HCT116 (cell line): ENCODE measurements around the gene CRTC1. TPM values are rescaled to one million over a fixed set of nuclear protein-coding genes. Genes with fewer than 3 reads are reported as not detected.

Source experiments
- ATAC-seq: fragments of 200-7000 bp; cut with Tn5 transposase; 2 replicates; pipeline ENCODE4 v1.9.1; 2020; ENCODE audit warnings: mild to moderate bottlenecking, moderate library complexity
- BruUV-seq: library from RNA; stranded (reverse); fragments of 400-500 nt; replicated peaks from 2 replicates; lab custom pipeline; 2021; lab: Mats Ljungman, UMichigan
- CTCF ChIA-PET: fragments of 300-600 bp; sonication (Branson Sonifier 250); formaldehyde crosslinking; loops from one replicate; lab custom pipeline; 2021; ENCODE audit warnings: antibody characterized with exemption; lab: Charles Lee
- POLR2A ChIA-PET: fragments of 300-600, 350-600 bp; sonication (Branson Sonifier 250); formaldehyde crosslinking; loops from one replicate; lab custom pipeline; 2021; ENCODE audit warnings: antibody characterized with exemption; lab: Charles Lee
- RAD21 ChIA-PET, 2 experiments: fragments of 300-600 bp; sonication (Branson Sonifier 250); formaldehyde crosslinking; loops; one replicate each; lab custom pipeline; 2023; ENCODE audit warnings: low total read pairs in 2 of 2; ENCODE audit not compliant: uncharacterized antibody in 2 of 2, unreplicated experiment in 2 of 2, low non-redundant PET in 1 of 2; lab: Charles Lee
- DNase-seq: peaks from one replicate; pipeline ENCODE4 v3.0.0-alpha.2; 2010; ENCODE audit warnings: low read depth, low spot score
- H2AFZ ChIP-seq: fragments of 200-600 bp; shearing (Covaris generic), sonication (generic); 2 replicates; pipeline ENCODE4 v1.6.1; 2017; ENCODE audit warnings: low read depth, mixed run types, mixed read lengths, antibody characterized with exemption, low read length; ENCODE audit not compliant: poor library complexity, severe bottlenecking
- H3K27ac ChIP-seq: 2 replicates; pipeline ENCODE4 v1.5.1; 2012; ENCODE audit warnings: low read depth, low read length
- H3K27me3 ChIP-seq: fragments of 200-600 bp; sonication (generic); 2 replicates; pipeline ENCODE4 v1.6.1; 2016; ENCODE audit warnings: mixed run types, low read length, mixed read lengths; ENCODE audit not compliant: insufficient read depth
- H3K36me3 ChIP-seq, 2 experiments: fragments of 200-500 bp in 1 of 2; fragments of 200-600 bp in 1 of 2; sonication (Bioruptor generic) in 1 of 2; sonication (generic) in 1 of 2; 2 replicates each; pipeline versions ENCODE4 v1.5.1 to v1.6.1; 2014 to 2016; ENCODE audit warnings: low read length in 2 of 2, inconsistent platforms in 1 of 2, mixed read lengths in 1 of 2, mixed run types in 1 of 2; ENCODE audit not compliant: insufficient read depth in 2 of 2, control insufficient read depth in 1 of 2
- H3K4me1 ChIP-seq, 2 experiments: fragments of 200-600 bp in 1 of 2; sonication (generic) in 1 of 2; 2 replicates each; pipeline versions ENCODE4 v1.5.1 to v1.6.1; 2012 to 2017; ENCODE audit warnings: low read length in 2 of 2, inconsistent platforms in 1 of 2, mild to moderate bottlenecking in 1 of 2, mixed read lengths in 1 of 2, mixed run types in 1 of 2, moderate library complexity in 1 of 2; ENCODE audit not compliant: insufficient read depth in 2 of 2, control insufficient read depth in 1 of 2
- H3K4me2 ChIP-seq: fragments of 200-600 bp; sonication (generic); 2 replicates; pipeline ENCODE4 v1.6.1; 2017; ENCODE audit warnings: mixed run types, low read length, mixed read lengths
- H3K4me3 ChIP-seq, 2 experiments: fragments of 200-600 bp in 1 of 2; sonication (generic) in 1 of 2; replicated peaks in 1 of 2; 2 replicates each; pipeline ENCODE4 v1.5.1; 2011 to 2016; ENCODE audit warnings: low read length in 2 of 2, control low read depth in 1 of 2, low read depth in 1 of 2, mild to moderate bottlenecking in 1 of 2, mixed read lengths in 1 of 2, mixed run types in 1 of 2
- H3K79me2 ChIP-seq: fragments of 200-600 bp; sonication (generic); 2 replicates; pipeline ENCODE4 v1.6.1; 2017; ENCODE audit warnings: mild to moderate bottlenecking, mixed run types, low read length, moderate library complexity, mixed read lengths; ENCODE audit not compliant: insufficient read depth
- H3K9ac ChIP-seq: fragments of 200-600 bp; sonication (generic); 2 replicates; pipeline ENCODE4 v1.6.1; 2016; ENCODE audit warnings: low read length, mixed read lengths
- H3K9me2 ChIP-seq: fragments of 200-600 bp; sonication (generic), shearing (Covaris generic); 2 replicates; pipeline ENCODE4 v1.6.1; 2017; ENCODE audit warnings: mixed run types, mild to moderate bottlenecking, moderate library complexity; ENCODE audit not compliant: insufficient read depth
- H3K9me3 ChIP-seq, 2 experiments: fragments of 200-500 bp in 1 of 2; fragments of 200-600 bp in 1 of 2; sonication (Bioruptor generic) in 1 of 2; sonication (generic) in 1 of 2; 2 replicates each; pipeline ENCODE4 v1.6.1; 2014 to 2017; ENCODE audit warnings: low read length in 2 of 2, mixed read lengths in 2 of 2, inconsistent platforms in 1 of 2, low read depth in 1 of 2, mild to moderate bottlenecking in 1 of 2, mixed run types in 1 of 2, moderate library complexity in 1 of 2; ENCODE audit not compliant: control insufficient read depth in 1 of 2, insufficient read depth in 1 of 2
- H4K20me1 ChIP-seq: fragments of 200-600 bp; sonication (generic), shearing (Covaris generic); 2 replicates; pipeline ENCODE4 v1.6.1; 2017; ENCODE audit warnings: mixed run types, mild to moderate bottlenecking, moderate library complexity; ENCODE audit not compliant: insufficient read depth
- CTCF ChIP-seq, 3 experiments: fragments of 200-600 bp in 1 of 3; sonication (generic) in 1 of 3; IDR thresholded peaks in 2 of 3; conservative IDR thresholded peaks in 1 of 3; 2 replicates each; pipeline ENCODE4 v1.5.1; 2012 to 2017; ENCODE audit warnings: low read depth in 2 of 3, low read length in 2 of 3, antibody characterized with exemption in 1 of 3, borderline replicate concordance in 1 of 3, control low read depth in 1 of 3, mild to moderate bottlenecking in 1 of 3, mixed read lengths in 1 of 3, mixed run types in 1 of 3, moderate library complexity in 1 of 3; ENCODE audit not compliant: insufficient read depth in 1 of 3
- MAX ChIP-seq: IDR thresholded peaks from 2 replicates; pipeline ENCODE4 v1.6.1; 2012
- RAD21 ChIP-seq: IDR thresholded peaks from 2 replicates; pipeline ENCODE4 v1.6.1; 2012; ENCODE audit warnings: low read depth, mild to moderate bottlenecking
- YY1 ChIP-seq: IDR thresholded peaks from 2 replicates; pipeline ENCODE4 v1.6.1; 2011; ENCODE audit warnings: low read length, low read depth, moderate library complexity, mild to moderate bottlenecking; ENCODE audit not compliant: insufficient replicate concordance; ENCODE audit errors: extremely low read depth
- ZBTB33 ChIP-seq: IDR thresholded peaks from 2 replicates; pipeline ENCODE4 v1.6.1; 2011; ENCODE audit warnings: mild to moderate bottlenecking, low read length, moderate library complexity; ENCODE audit not compliant: insufficient replicate concordance; ENCODE audit errors: extremely low read depth
- intact Hi-C: fragments of 100-400 bp; cut with micrococcal nuclease; formaldehyde crosslinking; loops from 2 replicates; pipeline ENCODE4 v1.10.0; 2022
- total RNA-seq: library from RNA; stranded (reverse); gene quantifications from one replicate; pipeline ENCODE4 v1.2.1, GENCODE V29; 2021; ENCODE audit not compliant: unreplicated experiment

The CRTC1 gene
- total RNA-seq, 1 experiment from 2014 or later, result 14.9 TPM

- CTCF ChIA-PET, result interaction anchor here (0.6 to 1.9 kb wide), 4 partner anchors 11 to 236 kb away, joined by 3 to 7 read pairs (median 4); no protein-coding TSS in a partner anchor
- no TSS peak for BruUV-seq
These were observed 7.7 kb upstream of the CRTC1 start for GRCh38 chr19:18675779-18676178.

More at GRCh38 chr19:18675779-18676178, 7.7 kb upstream of the CRTC1 start:
- intact Hi-C loops, result loop anchor here (2.0 to 5.0 kb wide), 4 partner anchors 79 to 223 kb away; partner anchors contain the start of gene REX1BD
- no peak for ATAC-seq
- no peak overlapping the region for H2AFZ ChIP-seq
- H3K9me2 ChIP-seq, result no peaks in the 10 kb centered on the region
- H3K9me3 ChIP-seq, result no peaks in the 10 kb centered on the region
- DNase-seq, result peak; percentile 10
- POLR2A ChIA-PET, result interaction anchor here (0.6 kb wide), 1 partner anchor 86 kb away, joined by 4 read pairs; no protein-coding TSS in a partner anchor
- H3K79me2 ChIP-seq, result no peaks in the 10 kb centered on the region
- no peak overlapping the region for H3K27ac ChIP-seq
- H3K4me2 ChIP-seq, result no peak overlapping the region
- no peak overlapping the region for H3K9ac ChIP-seq
- RAD21 ChIA-PET, result interaction anchor here (0.5 to 1.2 kb wide), 3 partner anchors 35 to 87 kb away, joined by 3 to 4 read pairs (median 3); no protein-coding TSS in a partner anchor
- TF ChIP-seq RAD21 (peak; percentile 83), CTCF (IDR thresholded peaks at IDR 0.05 in 2 of 3, conservative IDR thresholded peaks at IDR 0.05 in 1 of 3; ENCODE audit: borderline replicate concordance in 1 of 3, insufficient read depth in 1 of 3, low read depth in 2 of 3, low read length in 2 of 3) (peak in 2 of 3 experiments; percentile 60 to 72; a peak in 5 of 6 replicates), YY1 (no peak), ZBTB33 (no peak), MAX (no peak)
- no peaks in the 10 kb centered on the region; a peak in 1 of 4 replicates for H3K36me3 ChIP-seq
- no peaks in the 10 kb centered on the region for H3K27me3 ChIP-seq
- peaks cover 18 to 29% of the 10 kb centered on the region in 2 experiments for H3K4me1 ChIP-seq
- H4K20me1 ChIP-seq, result no peaks in the 10 kb centered on the region
- H3K4me3 ChIP-seq, result no peak overlapping the region
